GM12878 (cell line): ENCODE data around the gene SCRN2.

ENCODE experiments used
- CHD1 ChIP-seq: IDR thresholded peaks from 2 replicates; pipeline ENCODE4 v1.6.1; 2012; ENCODE audit warnings: low read depth, low read length, improper control_type of control experiment
- CTCF ChIP-seq, 3 experiments: IDR thresholded peaks in 2 of 3; conservative IDR thresholded peaks in 1 of 3; 2 replicates each; pipeline ENCODE4 v1.5.1; 2011; ENCODE audit warnings: low read depth in 3 of 3, low read length in 3 of 3, mild to moderate bottlenecking in 3 of 3, control low read depth in 2 of 3, moderate library complexity in 2 of 3, inconsistent platforms in 1 of 3, mixed read lengths in 1 of 3; ENCODE audit not compliant: control insufficient read depth in 2 of 3, insufficient read depth in 1 of 3; ENCODE audit errors: extremely low read depth in 1 of 3
- ESRRA ChIP-seq: IDR thresholded peaks from 2 replicates; pipeline ENCODE4 v1.6.1; 2012; ENCODE audit warnings: mild to moderate bottlenecking, low read length, improper control_type of control experiment
- EZH2 ChIP-seq: IDR thresholded peaks from 2 replicates; pipeline ENCODE4 v1.6.1; 2012; ENCODE audit warnings: low read depth, mild to moderate bottlenecking, control low read depth, inconsistent platforms, low read length, borderline replicate concordance; ENCODE audit not compliant: control insufficient read depth
- KDM1A ChIP-seq: fragments of 200-600 bp; sonication (generic); IDR thresholded peaks from 2 replicates; pipeline ENCODE4 v1.6.1; 2016; ENCODE audit warnings: borderline replicate concordance
- MAX ChIP-seq: IDR thresholded peaks from 2 replicates; pipeline ENCODE4 v1.6.1; 2012; ENCODE audit warnings: low read depth, low read length, improper control_type of control experiment
- SREBF2 ChIP-seq: IDR thresholded peaks from 2 replicates; pipeline ENCODE4 v1.6.1; 2012; ENCODE audit warnings: mild to moderate bottlenecking, low read length
- TCF12 ChIP-seq: IDR thresholded peaks from 2 replicates; pipeline ENCODE4 v1.6.1; 2011; ENCODE audit warnings: low read depth, mild to moderate bottlenecking, low read length

GRCh38 chr17:47878203-47879027 is 37.3 kb upstream of the SCRN2 start:
- no peak for TF ChIP-seq ESRRA
- TF ChIP-seq CTCF (IDR thresholded peaks at IDR 0.05 in 2 of 3, conservative IDR thresholded peaks at IDR 0.05 in 1 of 3; ENCODE audit: control insufficient read depth in 2 of 3, extremely low read depth in 1 of 3, insufficient read depth in 1 of 3, low read depth in 3 of 3, low read length in 3 of 3), result no peak
- no peak for TF ChIP-seq TCF12
- no peak for TF ChIP-seq SREBF2
- TF ChIP-seq CHD1, result no peak
- TF ChIP-seq MAX, result no peak
- TF ChIP-seq EZH2, result no peak
- TF ChIP-seq KDM1A, result no peak
